Mammary epithelial cell (primary cell): Measurements from ENCODE around the gene PDE4A.

Source experiments
- EZH2 ChIP-seq: IDR thresholded peaks from 2 replicates; pipeline ENCODE4 v1.6.1; 2012; ENCODE audit warnings: low read length, inconsistent platforms, borderline replicate concordance
- TF ChIP-seq, protein P1 (sequence below), 2 donors: IDR thresholded peaks in 1 of 2; conservative IDR thresholded peaks in 1 of 2; 2 replicates each; pipeline ENCODE4 v1.5.1; 2011 to 2012; ENCODE audit warnings: inconsistent platforms in 2 of 2, low read length in 2 of 2, mild to moderate bottlenecking in 2 of 2, control low read depth in 1 of 2, low read depth in 1 of 2; ENCODE audit not compliant: insufficient read depth in 1 of 2; ENCODE audit errors: extremely low read depth in 1 of 2

GRCh38 chr19:10420444-10421239, at the start of gene PDE4A:
- TF ChIP-seq, protein P1, sequence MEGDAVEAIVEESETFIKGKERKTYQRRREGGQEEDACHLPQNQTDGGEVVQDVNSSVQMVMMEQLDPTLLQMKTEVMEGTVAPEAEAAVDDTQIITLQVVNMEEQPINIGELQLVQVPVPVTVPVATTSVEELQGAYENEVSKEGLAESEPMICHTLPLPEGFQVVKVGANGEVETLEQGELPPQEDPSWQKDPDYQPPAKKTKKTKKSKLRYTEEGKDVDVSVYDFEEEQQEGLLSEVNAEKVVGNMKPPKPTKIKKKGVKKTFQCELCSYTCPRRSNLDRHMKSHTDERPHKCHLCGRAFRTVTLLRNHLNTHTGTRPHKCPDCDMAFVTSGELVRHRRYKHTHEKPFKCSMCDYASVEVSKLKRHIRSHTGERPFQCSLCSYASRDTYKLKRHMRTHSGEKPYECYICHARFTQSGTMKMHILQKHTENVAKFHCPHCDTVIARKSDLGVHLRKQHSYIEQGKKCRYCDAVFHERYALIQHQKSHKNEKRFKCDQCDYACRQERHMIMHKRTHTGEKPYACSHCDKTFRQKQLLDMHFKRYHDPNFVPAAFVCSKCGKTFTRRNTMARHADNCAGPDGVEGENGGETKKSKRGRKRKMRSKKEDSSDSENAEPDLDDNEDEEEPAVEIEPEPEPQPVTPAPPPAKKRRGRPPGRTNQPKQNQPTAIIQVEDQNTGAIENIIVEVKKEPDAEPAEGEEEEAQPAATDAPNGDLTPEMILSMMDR (conservative IDR thresholded peaks at IDR 0.05 in 1 of 2, IDR thresholded peaks at IDR 0.05 in 1 of 2; ENCODE audit: extremely low read depth in 1 of 2, insufficient read depth in 1 of 2, low read depth in 1 of 2, low read length in 2 of 2), result peak; percentile 21 to 31
- TF ChIP-seq EZH2, result peak; percentile 47
